ENCODE measurements around the gene CCDC148.

DNA sequence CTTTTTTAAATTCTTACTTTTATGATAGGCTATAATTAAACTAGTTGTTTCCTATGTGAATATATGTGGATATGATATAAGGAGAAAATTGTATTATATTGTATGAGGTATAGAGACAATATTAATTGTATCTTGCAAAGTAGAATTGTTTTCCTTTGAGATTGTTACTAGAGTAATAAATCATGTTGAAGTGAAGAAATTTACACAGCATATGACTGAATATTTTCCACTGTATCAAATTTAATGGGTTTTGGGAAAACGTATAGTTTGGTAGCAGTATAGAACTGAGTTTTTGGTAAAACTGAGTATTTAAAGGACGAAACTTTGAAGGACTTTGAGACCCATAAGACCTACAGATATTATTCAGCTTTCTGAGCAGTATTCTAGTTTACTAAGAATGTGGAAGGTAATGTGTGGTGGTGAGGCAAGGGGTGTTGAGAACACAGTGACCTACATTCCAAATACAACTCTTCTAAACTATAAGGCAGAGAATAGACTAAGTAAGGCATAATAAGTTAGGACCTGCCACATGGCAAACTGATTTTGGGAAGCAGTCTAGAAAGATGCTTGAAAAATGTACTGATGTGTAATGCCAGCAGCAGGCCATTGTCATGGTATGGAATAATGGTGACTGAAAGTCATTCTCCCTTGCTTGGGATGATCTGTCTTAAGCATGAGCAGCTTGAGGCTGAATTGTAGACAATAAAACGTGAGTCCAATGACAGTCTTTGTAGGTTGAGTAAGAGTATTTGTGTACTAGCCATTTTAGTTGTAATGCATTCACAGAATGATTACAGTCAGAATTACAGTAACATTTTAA lies 29.8 kb upstream of the CCDC148 start:
- TF ChIP-seq CTCF (IDR thresholded peaks at IDR 0.05; ENCODE audit: insufficient read depth, low read depth, low read length) = no peak
- TF ChIP-seq EZH2 (IDR thresholded peaks at IDR 0.05; ENCODE audit: insufficient read depth, low read length) = no peak
